Activated effector memory CD4-positive, alpha-beta T cell treated with Interleukin-2 at 50 U/mL for 16 hours (primary cell): Measurements from ENCODE around the gene KIF1A.
A peak's percentile ranks its signal among the peaks of the same experiment; 100 is the strongest.
"Not testable (repeated sequence)": the region's sequence is repeated elsewhere in the genome, so short reads cannot be mapped to it uniquely, and the experiment has no call there.

ENCODE experiments used
- DNase-seq: peaks from one replicate; pipeline ENCODE4 v3.0.0-alpha.2; 2020

The KIF1A gene

GRCh38 chr2:240846309-240846708, 26.3 kb upstream of the KIF1A start:
- not testable (repeated sequence) for DNase-seq

GRCh38 chr2:240840435-240841060, 20.5 kb upstream of the KIF1A start:
- DNase-seq, result no peak

GRCh38 chr2:240839152-240840143, 19.4 kb upstream of the KIF1A start:
- no peak for DNase-seq

GRCh38 chr2:240837621-240838020, 17.6 kb upstream of the KIF1A start:
- DNase-seq, result no peak

GRCh38 chr2:240836781-240837467, 16.9 kb upstream of the KIF1A start:
- DNase-seq, result no peak

- DNase-seq, result no peak
These were observed 15.5 kb upstream of the KIF1A start for GRCh38 chr2:240835528-240835927.

GRCh38 chr2:240834377-240834975, 14.5 kb upstream of the KIF1A start:
- no peak for DNase-seq

- no peak for DNase-seq
These were observed 13.8 kb upstream of the KIF1A start for GRCh38 chr2:240833724-240834285.

- DNase-seq, result no peak
These were observed 13.0 kb upstream of the KIF1A start for GRCh38 chr2:240832921-240833494.

- DNase-seq, result peak; percentile 99
These were observed 12.2 kb upstream of the KIF1A start for GRCh38 chr2:240832205-240832727.

GRCh38 chr2:240831594-240832204, 11.7 kb upstream of the KIF1A start:
- DNase-seq, result no peak

GRCh38 chr2:240825476-240825875, 5.5 kb upstream of the KIF1A start:
- no peak for DNase-seq

GRCh38 chr2:240823449-240824336, 3.7 kb upstream of the KIF1A start:
- DNase-seq, result no peak

- no peak for DNase-seq
These were observed 2.3 kb upstream of the KIF1A start for GRCh38 chr2:240822280-240822847.

- no peak for DNase-seq
These were observed 1.4 kb upstream of the KIF1A start for GRCh38 chr2:240821429-240821778.

GRCh38 chr2:240820607-240821428, 799 bp upstream of the KIF1A start:
- DNase-seq, result no peak

GRCh38 chr2:240819126-240819857, 727 bp downstream of the KIF1A start:
- DNase-seq, result no peak

- no peak for DNase-seq
These were observed 1.5 kb downstream of the KIF1A start for GRCh38 chr2:240818293-240819125.
